MM.1S (cell line): Measurements from ENCODE around the gene HIPK1.
"Not testable (repeated sequence)": the region's sequence is repeated elsewhere in the genome, so short reads cannot be mapped to it uniquely, and the experiment has no call there.

Experiments
- DNase-seq: peaks from one replicate; pipeline ENCODE4 v3.0.0-alpha.2; 2015
- H2AFZ ChIP-seq: fragments of 300-600 bp; sonication (generic); 2 replicates; pipeline ENCODE4 v1.6.0; 2016; ENCODE audit warnings: antibody characterized with exemption, low read length
- H3F3A ChIP-seq: fragments of 300-600 bp; sonication (generic); 2 replicates; pipeline ENCODE4 v1.6.1; 2016; ENCODE audit warnings: mild to moderate bottlenecking, antibody characterized with exemption, low read length, moderate library complexity, mixed read lengths; ENCODE audit not compliant: insufficient read depth
- H3K27ac ChIP-seq: fragments of 300-600 bp; sonication (generic); 2 replicates; pipeline ENCODE4 v1.5.1; 2016; ENCODE audit warnings: mild to moderate bottlenecking, low read length
- H3K27me3 ChIP-seq: fragments of 300-600 bp; sonication (generic); replicated peaks from 2 replicates; pipeline ENCODE4 v1.6.0; 2016; ENCODE audit warnings: low read length; ENCODE audit not compliant: insufficient read depth
- H3K36me3 ChIP-seq: fragments of 300-600 bp; sonication (generic); replicated peaks from 2 replicates; pipeline ENCODE4 v1.6.1; 2016; ENCODE audit warnings: mild to moderate bottlenecking, low read length, mixed read lengths; ENCODE audit not compliant: insufficient read depth
- H3K4me1 ChIP-seq: fragments of 300-600 bp; sonication (generic); 2 replicates; pipeline ENCODE4 v1.6.1; 2016; ENCODE audit warnings: low read length, mixed read lengths
- H3K4me2 ChIP-seq: fragments of 300-600 bp; sonication (generic); 2 replicates; pipeline ENCODE4 v1.6.0; 2016; ENCODE audit warnings: low read depth, low read length
- H3K4me3 ChIP-seq: fragments of 300-600 bp; sonication (generic); 2 replicates; pipeline ENCODE4 v1.5.1; 2016; ENCODE audit warnings: low read length, mixed read lengths
- H3K79me2 ChIP-seq: fragments of 300-600 bp; sonication (generic); 2 replicates; pipeline ENCODE4 v1.6.1; 2016; ENCODE audit warnings: mixed run types, low read length, mixed read lengths
- H3K9ac ChIP-seq: fragments of 300-600 bp; sonication (generic); 2 replicates; pipeline ENCODE4 v1.6.1; 2016; ENCODE audit warnings: low read length, mixed read lengths
- H3K9me2 ChIP-seq: fragments of 300-600 bp; sonication (generic); replicated peaks from 2 replicates; pipeline ENCODE4 v1.6.1; 2016; ENCODE audit warnings: mild to moderate bottlenecking, low read length, mixed read lengths; ENCODE audit not compliant: insufficient read depth
- H3K9me3 ChIP-seq: fragments of 300-600 bp; sonication (generic); replicated peaks from 2 replicates; pipeline ENCODE4 v1.6.1; 2016; ENCODE audit warnings: mild to moderate bottlenecking, low read length, mixed read lengths; ENCODE audit not compliant: insufficient read depth
- H4K20me1 ChIP-seq: fragments of 300-600 bp; sonication (generic); 2 replicates; pipeline ENCODE4 v1.6.1; 2016; ENCODE audit warnings: mild to moderate bottlenecking, low read length, moderate library complexity, mixed read lengths; ENCODE audit not compliant: insufficient read depth
- EZH2 ChIP-seq: fragments of 300-600 bp; sonication (generic); optimal IDR thresholded peaks from 2 replicates; pipeline ENCODE3; 2017; ENCODE audit warnings: low read depth, mild to moderate bottlenecking, antibody characterized with exemption, low read length, mixed read lengths
- EZH2phosphoT487 ChIP-seq: fragments of 300-600 bp; sonication (generic); IDR thresholded peaks from 2 replicates; pipeline ENCODE4 v1.6.1; 2018; ENCODE audit warnings: antibody characterized with exemption, low read length
- TF ChIP-seq, protein P1 (sequence below): fragments of 300-600 bp; sonication (generic); IDR thresholded peaks from 2 replicates; pipeline ENCODE4 v1.5.1; 2016; ENCODE audit warnings: antibody characterized with exemption, low read length, mixed read lengths

The HIPK1 gene

DNA sequence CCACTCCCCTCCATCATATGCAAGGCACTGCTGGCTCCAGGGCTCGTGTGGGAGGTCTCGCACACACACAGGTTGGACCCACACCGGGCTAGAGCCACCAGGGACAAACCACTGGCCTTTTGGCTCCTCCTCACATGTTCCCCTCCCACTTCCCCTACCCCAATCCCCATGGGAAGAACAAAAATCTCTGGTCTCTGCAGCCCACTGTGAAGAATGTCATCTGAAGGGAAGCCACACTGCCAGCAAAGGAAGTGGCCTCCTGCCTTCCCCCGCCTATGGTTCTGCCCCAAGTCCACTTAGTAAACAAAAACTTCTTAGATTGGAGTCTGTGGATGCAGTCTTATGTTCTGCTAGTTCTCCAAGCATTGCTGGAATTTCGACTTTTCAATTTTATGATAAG is 74.3 kb downstream of the HIPK1 start:
- no peak for TF ChIP-seq EZH2
- TF ChIP-seq, protein P1, sequence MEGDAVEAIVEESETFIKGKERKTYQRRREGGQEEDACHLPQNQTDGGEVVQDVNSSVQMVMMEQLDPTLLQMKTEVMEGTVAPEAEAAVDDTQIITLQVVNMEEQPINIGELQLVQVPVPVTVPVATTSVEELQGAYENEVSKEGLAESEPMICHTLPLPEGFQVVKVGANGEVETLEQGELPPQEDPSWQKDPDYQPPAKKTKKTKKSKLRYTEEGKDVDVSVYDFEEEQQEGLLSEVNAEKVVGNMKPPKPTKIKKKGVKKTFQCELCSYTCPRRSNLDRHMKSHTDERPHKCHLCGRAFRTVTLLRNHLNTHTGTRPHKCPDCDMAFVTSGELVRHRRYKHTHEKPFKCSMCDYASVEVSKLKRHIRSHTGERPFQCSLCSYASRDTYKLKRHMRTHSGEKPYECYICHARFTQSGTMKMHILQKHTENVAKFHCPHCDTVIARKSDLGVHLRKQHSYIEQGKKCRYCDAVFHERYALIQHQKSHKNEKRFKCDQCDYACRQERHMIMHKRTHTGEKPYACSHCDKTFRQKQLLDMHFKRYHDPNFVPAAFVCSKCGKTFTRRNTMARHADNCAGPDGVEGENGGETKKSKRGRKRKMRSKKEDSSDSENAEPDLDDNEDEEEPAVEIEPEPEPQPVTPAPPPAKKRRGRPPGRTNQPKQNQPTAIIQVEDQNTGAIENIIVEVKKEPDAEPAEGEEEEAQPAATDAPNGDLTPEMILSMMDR = no peak
- TF ChIP-seq EZH2phosphoT487 = no peak
- no peaks in the 10 kb centered on the region for H3F3A ChIP-seq

DNA sequence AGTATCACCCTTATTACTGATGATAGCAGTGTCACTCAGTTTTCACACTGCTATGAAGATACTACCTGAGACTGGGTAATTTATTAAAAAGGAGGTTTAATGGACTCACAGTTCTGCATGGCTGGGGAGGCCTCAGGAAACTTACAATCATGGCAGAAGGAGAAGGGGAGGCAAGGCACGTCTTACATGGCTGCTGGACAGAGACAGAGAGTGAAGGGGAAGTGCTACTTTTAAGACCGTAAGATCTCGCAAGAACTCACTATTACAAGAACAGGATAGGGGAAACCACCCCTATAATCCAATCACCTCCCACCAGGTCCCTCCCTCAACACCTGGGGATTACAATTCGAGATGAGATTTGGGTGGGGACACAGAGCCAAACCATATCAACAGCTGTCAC is 77.7 kb downstream of the HIPK1 start:
- H3K9me3 ChIP-seq, H4K20me1 ChIP-seq, DNase-seq, H3K27me3 ChIP-seq, H3K36me3 ChIP-seq, H3K9me2 ChIP-seq, H3K27ac ChIP-seq, H3K9ac ChIP-seq, H3K79me2 ChIP-seq, H3K4me1 ChIP-seq, H3K4me3 ChIP-seq, H2AFZ ChIP-seq, H3F3A ChIP-seq, H3K4me2 ChIP-seq: not testable (repeated sequence)

More for the DNA sequence above, 74.3 kb downstream of the HIPK1 start:
- DNase-seq = no peak
- Histone ChIP-seq H3K9me2 (no peaks in the 10 kb centered on the region), H3K36me3 (no peaks in the 10 kb centered on the region), H3K9ac (no peak overlapping the region), H2AFZ (no peak overlapping the region), H3K9me3 (no peaks in the 10 kb centered on the region), H3K27ac (no peak overlapping the region), H3K4me1 (no peaks in the 10 kb centered on the region), H3K79me2 (no peaks in the 10 kb centered on the region), H4K20me1 (no peaks in the 10 kb centered on the region), H3K4me2 (no peak overlapping the region), H3K27me3 (no peaks in the 10 kb centered on the region), H3K4me3 (no peak overlapping the region)

DNA sequence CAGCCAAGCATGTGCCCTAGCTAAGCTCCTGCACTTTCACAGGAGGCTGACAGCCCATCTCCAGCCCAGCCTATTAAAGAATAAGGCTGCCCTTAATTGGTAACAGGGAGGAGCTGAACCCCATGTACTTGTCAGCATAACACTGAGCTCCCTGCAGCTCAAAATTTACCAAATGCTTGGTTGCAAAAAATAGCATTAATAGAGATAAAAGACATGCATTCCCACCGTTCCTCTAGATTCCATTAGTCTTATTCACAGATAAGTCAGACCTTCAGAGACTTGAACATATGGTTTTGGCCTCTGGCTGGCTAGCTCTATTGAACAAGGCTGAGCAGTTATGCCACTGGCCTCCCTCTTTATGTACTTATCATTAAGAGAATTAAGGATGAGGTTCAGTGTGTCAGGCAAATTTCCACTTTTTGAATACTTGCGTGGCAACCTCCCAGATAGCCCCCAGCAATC is 79.4 kb downstream of the HIPK1 start:
- no peak for TF ChIP-seq EZH2
- TF ChIP-seq, protein P1 = no peak
- no peak for TF ChIP-seq EZH2phosphoT487
- Histone ChIP-seq H3F3A (no peaks in the 10 kb centered on the region), H3K27ac (no peak overlapping the region), H4K20me1 (no peaks in the 10 kb centered on the region), H3K9me3 (no peaks in the 10 kb centered on the region), H3K9ac (no peak overlapping the region), H3K36me3 (no peaks in the 10 kb centered on the region), H3K4me1 (no peaks in the 10 kb centered on the region), H3K9me2 (no peaks in the 10 kb centered on the region), H2AFZ (no peak overlapping the region), H3K79me2 (no peaks in the 10 kb centered on the region), H3K4me3 (no peak overlapping the region), H3K4me2 (no peak overlapping the region), H3K27me3 (no peaks in the 10 kb centered on the region)
- no peak for DNase-seq

DNA sequence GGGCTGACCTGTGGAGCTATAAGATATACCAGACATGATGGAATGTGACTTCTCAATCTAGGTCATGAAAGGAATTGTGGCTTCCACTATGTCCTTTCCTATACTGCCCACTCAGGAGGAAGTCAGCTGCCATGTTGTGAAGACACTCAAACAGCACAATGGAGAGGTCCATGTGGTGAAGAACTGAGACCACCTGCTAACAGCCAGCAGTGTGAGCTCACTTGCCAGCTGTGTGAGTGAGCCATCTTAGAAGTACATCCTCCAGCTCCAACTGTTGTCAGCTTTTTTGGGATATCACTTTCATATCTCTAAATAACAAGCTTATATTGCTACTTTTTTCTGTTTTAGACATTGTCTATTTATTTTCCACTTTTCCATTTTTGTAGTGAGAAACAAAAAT is 79.9 kb downstream of the HIPK1 start:
- DNase-seq = no peak
- H3K9me2 ChIP-seq = no peaks in the 10 kb centered on the region
- no peaks in the 10 kb centered on the region for H3K4me1 ChIP-seq
- no peak overlapping the region for H3K4me3 ChIP-seq
- no peak overlapping the region for H2AFZ ChIP-seq
- H3K79me2 ChIP-seq = no peaks in the 10 kb centered on the region
- H3K9me3 ChIP-seq = no peaks in the 10 kb centered on the region
- no peaks in the 10 kb centered on the region for H3K36me3 ChIP-seq
- H3K9ac ChIP-seq = no peak overlapping the region
- no peaks in the 10 kb centered on the region for H3K27me3 ChIP-seq
- H3K27ac ChIP-seq = no peak overlapping the region
- H3F3A ChIP-seq = no peaks in the 10 kb centered on the region
- no peaks in the 10 kb centered on the region for H4K20me1 ChIP-seq
- TF ChIP-seq, protein P1 = no peak
- TF ChIP-seq EZH2phosphoT487 (no peak), EZH2 (no peak)
- no peak overlapping the region for H3K4me2 ChIP-seq
